ENCODE results near the gene SLC29A3.

The SLC29A3 gene

DNA sequence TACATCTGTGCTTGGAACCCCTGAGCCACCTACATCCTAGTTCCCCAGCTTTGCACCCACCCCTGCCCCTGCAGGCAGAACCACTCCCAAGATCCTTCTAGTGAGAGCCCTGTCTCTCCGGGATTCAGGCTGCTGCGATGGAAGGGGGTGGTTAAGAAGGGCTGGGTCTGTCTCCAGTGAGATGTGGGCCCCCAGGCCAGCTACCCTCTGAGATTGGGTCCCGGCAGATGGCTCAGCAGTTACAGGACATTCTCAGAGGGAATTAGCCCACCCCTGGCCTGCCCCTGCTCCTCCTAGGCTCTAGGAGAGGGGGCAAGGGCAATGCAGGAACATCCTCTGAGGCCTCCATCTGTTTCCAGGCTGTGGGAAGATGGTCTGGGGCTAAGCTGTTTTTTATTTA lies 27.7 kb downstream of the SLC29A3 start:
- Histone ChIP-seq H3K4me1 (no peaks in the 10 kb centered on the region), H3K9me3 (no peaks in the 10 kb centered on the region), H3K36me3 (no peaks in the 10 kb centered on the region), H3K4me3 (ENCODE audit: low read depth, low read length) (no peak overlapping the region), H3K27me3 (no peaks in the 10 kb centered on the region)
- TF ChIP-seq, protein P1, sequence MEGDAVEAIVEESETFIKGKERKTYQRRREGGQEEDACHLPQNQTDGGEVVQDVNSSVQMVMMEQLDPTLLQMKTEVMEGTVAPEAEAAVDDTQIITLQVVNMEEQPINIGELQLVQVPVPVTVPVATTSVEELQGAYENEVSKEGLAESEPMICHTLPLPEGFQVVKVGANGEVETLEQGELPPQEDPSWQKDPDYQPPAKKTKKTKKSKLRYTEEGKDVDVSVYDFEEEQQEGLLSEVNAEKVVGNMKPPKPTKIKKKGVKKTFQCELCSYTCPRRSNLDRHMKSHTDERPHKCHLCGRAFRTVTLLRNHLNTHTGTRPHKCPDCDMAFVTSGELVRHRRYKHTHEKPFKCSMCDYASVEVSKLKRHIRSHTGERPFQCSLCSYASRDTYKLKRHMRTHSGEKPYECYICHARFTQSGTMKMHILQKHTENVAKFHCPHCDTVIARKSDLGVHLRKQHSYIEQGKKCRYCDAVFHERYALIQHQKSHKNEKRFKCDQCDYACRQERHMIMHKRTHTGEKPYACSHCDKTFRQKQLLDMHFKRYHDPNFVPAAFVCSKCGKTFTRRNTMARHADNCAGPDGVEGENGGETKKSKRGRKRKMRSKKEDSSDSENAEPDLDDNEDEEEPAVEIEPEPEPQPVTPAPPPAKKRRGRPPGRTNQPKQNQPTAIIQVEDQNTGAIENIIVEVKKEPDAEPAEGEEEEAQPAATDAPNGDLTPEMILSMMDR (IDR thresholded peaks at IDR 0.05; ENCODE audit: low read depth, low read length), result no peak
- DNase-seq, result no peak

- DNase-seq, result no peak
- TF ChIP-seq, protein P1 (IDR thresholded peaks at IDR 0.05; ENCODE audit: low read depth, low read length), result no peak
- no peaks in the 10 kb centered on the region for H3K9me3 ChIP-seq
- no peak overlapping the region for H3K4me3 ChIP-seq (ENCODE audit: low read depth, low read length)
- no peaks in the 10 kb centered on the region for H3K36me3 ChIP-seq
- no peaks in the 10 kb centered on the region for H3K4me1 ChIP-seq
- no peaks in the 10 kb centered on the region for H3K27me3 ChIP-seq
Observed at GRCh38 chr10:71347587-71348395, 28.7 kb downstream of the SLC29A3 start.

- H3K9me3 ChIP-seq, result no peaks in the 10 kb centered on the region
- no peaks in the 10 kb centered on the region for H3K36me3 ChIP-seq
- H3K27me3 ChIP-seq, result no peaks in the 10 kb centered on the region
- DNase-seq, result no peak
- TF ChIP-seq, protein P1 (IDR thresholded peaks at IDR 0.05; ENCODE audit: low read depth, low read length), result no peak
- H3K4me1 ChIP-seq, result no peaks in the 10 kb centered on the region
- no peak overlapping the region for H3K4me3 ChIP-seq (ENCODE audit: low read depth, low read length)
Observed at GRCh38 chr10:71348850-71349249, 29.8 kb downstream of the SLC29A3 start.

DNA sequence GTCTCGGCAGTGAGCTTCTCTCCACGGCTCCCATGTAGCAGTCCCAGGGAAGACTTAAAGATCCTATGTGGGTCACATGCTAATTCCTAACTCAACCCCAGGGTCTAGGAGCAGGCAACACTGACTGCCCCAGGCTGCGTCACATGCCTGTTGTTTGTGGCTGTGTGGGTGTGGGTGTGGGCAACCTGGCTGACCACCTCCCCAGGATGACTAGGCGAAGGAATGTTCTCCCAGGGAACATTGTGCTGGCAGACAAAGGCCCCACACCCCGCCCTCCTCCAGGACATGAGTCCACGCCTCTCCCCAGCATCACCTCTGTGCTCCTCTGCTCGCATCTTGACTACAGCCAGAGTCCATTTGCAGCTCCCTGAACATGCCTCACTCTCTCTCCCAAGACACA lies 30.3 kb downstream of the SLC29A3 start:
- H3K36me3 ChIP-seq, result no peaks in the 10 kb centered on the region
- TF ChIP-seq, protein P1 (IDR thresholded peaks at IDR 0.05; ENCODE audit: low read depth, low read length), result no peak
- no peaks in the 10 kb centered on the region for H3K27me3 ChIP-seq
- no peak for DNase-seq
- H3K4me3 ChIP-seq (ENCODE audit: low read depth, low read length), result no peak overlapping the region
- H3K9me3 ChIP-seq, result no peaks in the 10 kb centered on the region
- no peaks in the 10 kb centered on the region for H3K4me1 ChIP-seq

GRCh38 chr10:71351087-71351486 lies 32.0 kb downstream of the SLC29A3 start:
- Histone ChIP-seq H3K36me3 (no peaks in the 10 kb centered on the region), H3K4me3 (ENCODE audit: low read depth, low read length) (no peak overlapping the region), H3K27me3 (no peaks in the 10 kb centered on the region), H3K4me1 (no peaks in the 10 kb centered on the region), H3K9me3 (no peaks in the 10 kb centered on the region)
- no peak for DNase-seq
- TF ChIP-seq, protein P1 (IDR thresholded peaks at IDR 0.05; ENCODE audit: low read depth, low read length), result no peak

DNA sequence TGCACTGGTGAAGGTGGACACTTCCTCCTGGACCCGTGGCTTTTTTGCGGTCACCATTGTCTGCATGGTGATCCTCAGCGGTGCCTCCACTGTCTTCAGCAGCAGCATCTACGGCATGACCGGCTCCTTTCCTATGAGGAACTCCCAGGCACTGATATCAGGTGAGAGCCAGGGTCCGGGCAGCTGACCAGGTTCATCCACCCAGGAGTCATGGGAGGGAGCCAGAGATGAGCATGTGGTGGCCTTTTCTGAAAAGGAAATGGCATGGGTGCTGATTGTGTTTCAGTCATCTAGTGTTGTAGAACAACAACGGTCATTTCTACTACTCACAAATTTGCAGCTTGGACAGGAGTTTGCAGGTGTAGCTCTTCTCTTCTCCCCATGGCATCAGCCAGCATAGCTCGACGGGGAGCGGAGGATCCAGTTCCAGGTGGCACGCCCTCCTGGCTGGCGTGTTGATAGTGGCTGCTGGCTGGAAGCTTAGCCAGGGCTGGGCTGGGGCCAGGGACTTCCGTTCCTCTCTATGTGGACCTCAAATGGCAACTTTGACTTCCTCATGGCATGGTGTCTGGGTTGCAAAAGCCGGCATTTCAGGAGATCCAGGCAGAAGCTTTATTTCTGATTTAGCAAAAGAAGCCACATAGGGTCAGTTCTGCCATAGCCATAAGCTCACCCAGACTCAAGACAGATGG lies 32.7 kb downstream of the SLC29A3 start:
- H3K36me3 ChIP-seq, result no peaks in the 10 kb centered on the region
- no peak overlapping the region for H3K4me3 ChIP-seq (ENCODE audit: low read depth, low read length)
- no peaks in the 10 kb centered on the region for H3K9me3 ChIP-seq
- no peaks in the 10 kb centered on the region for H3K4me1 ChIP-seq
- no peaks in the 10 kb centered on the region for H3K27me3 ChIP-seq
- DNase-seq, result no peak
- TF ChIP-seq, protein P1 (IDR thresholded peaks at IDR 0.05; ENCODE audit: low read depth, low read length), result no peak

Data from BE2C (cell line).